GM23248 (cell line): ENCODE measurements around the gene PIWIL4. TPM values are rescaled to one million over a fixed set of nuclear protein-coding genes. Genes with fewer than 3 reads are reported as not detected.
"Not testable (repeated sequence)": the region's sequence is repeated elsewhere in the genome, so short reads cannot be mapped to it uniquely, and the experiment has no call there.

Source experiments
- DNase-seq: peaks from one replicate; pipeline ENCODE4 v3.0.0-alpha.2; 2015
- H2AFZ ChIP-seq: fragments of 200-600 bp; sonication (generic); 2 replicates; pipeline ENCODE4 v1.6.1; 2016; ENCODE audit warnings: antibody characterized with exemption
- H3F3A ChIP-seq: fragments of 200-600 bp; sonication (generic); 2 replicates; pipeline ENCODE4 v1.6.1; 2016; ENCODE audit warnings: mild to moderate bottlenecking, antibody characterized with exemption, mixed run types; ENCODE audit not compliant: insufficient read depth
- H3K27ac ChIP-seq: fragments of 200-600 bp; sonication (generic); 2 replicates; pipeline ENCODE4 v1.5.1; 2016; ENCODE audit warnings: mild to moderate bottlenecking
- H3K27me3 ChIP-seq: fragments of 200-600 bp; sonication (generic); replicated peaks from 2 replicates; pipeline ENCODE4 v1.6.1; 2016; ENCODE audit warnings: mild to moderate bottlenecking; ENCODE audit not compliant: insufficient read depth
- H3K36me3 ChIP-seq: fragments of 200-600 bp; sonication (generic); 2 replicates; pipeline ENCODE4 v1.6.1; 2016; ENCODE audit warnings: low read depth, mild to moderate bottlenecking
- H3K4me1 ChIP-seq: fragments of 200-600 bp; sonication (generic); 2 replicates; pipeline ENCODE4 v1.6.1; 2016; ENCODE audit warnings: mild to moderate bottlenecking; ENCODE audit not compliant: insufficient read depth
- H3K4me2 ChIP-seq: fragments of 200-600 bp; sonication (generic); one replicate; pipeline ENCODE4 v1.6.1; 2016; ENCODE audit warnings: mild to moderate bottlenecking; ENCODE audit not compliant: unreplicated experiment
- H3K4me3 ChIP-seq: fragments of 200-600 bp; sonication (generic); 2 replicates; pipeline ENCODE4 v1.5.1; 2016; ENCODE audit warnings: mild to moderate bottlenecking
- H3K79me2 ChIP-seq: fragments of 200-600 bp; sonication (generic); 2 replicates; pipeline ENCODE4 v1.6.1; 2016; ENCODE audit warnings: mild to moderate bottlenecking; ENCODE audit not compliant: insufficient read depth
- H3K9ac ChIP-seq: fragments of 200-600 bp; sonication (generic); 2 replicates; pipeline ENCODE4 v1.6.1; 2016; ENCODE audit warnings: mild to moderate bottlenecking
- H3K9me2 ChIP-seq: fragments of 200-600 bp; sonication (generic); 2 replicates; pipeline ENCODE4 v1.6.1; 2016; ENCODE audit warnings: mixed run types, mild to moderate bottlenecking, moderate library complexity; ENCODE audit not compliant: insufficient read depth
- H3K9me3 ChIP-seq: fragments of 200-600 bp; sonication (generic); one replicate; pipeline ENCODE4 v1.6.1; 2017; ENCODE audit warnings: low read depth
- H4K20me1 ChIP-seq: fragments of 200-600 bp; sonication (generic); 2 replicates; pipeline ENCODE4 v1.6.0; 2016; ENCODE audit not compliant: insufficient read depth
- EZH2 ChIP-seq: fragments of 200-600 bp; sonication (generic); IDR thresholded peaks from 2 replicates; pipeline ENCODE4 v1.6.1; 2018; ENCODE audit warnings: antibody characterized with exemption, mild to moderate bottlenecking; ENCODE audit not compliant: insufficient read depth, poor library complexity, severe bottlenecking
- EZH2phosphoT487 ChIP-seq: fragments of 200-600 bp; sonication (generic); IDR thresholded peaks from 2 replicates; pipeline ENCODE4 v1.6.1; 2018; ENCODE audit warnings: antibody characterized with exemption, moderate library complexity, mild to moderate bottlenecking, low read depth; ENCODE audit not compliant: insufficient read depth
- WGBS, 2 experiments: methylation state at CpG; one replicate each; pipeline ENCODE4 v1.1.6; 2015 to 2017; ENCODE audit warnings: low lambda C conversion rate in 2 of 2, low coverage in 1 of 2; ENCODE audit errors: missing lambda C conversion rate in 2 of 2; 5-methylcytosine and 5-hydroxymethylcytosine counted together
- in situ Hi-C: fragments of 300-500 bp; cut with MboI; formaldehyde crosslinking; loops from 2 replicates; pipeline ENCODE4 v1.15.0; 2020
- polyA plus RNA-seq: library from polyadenylated mRNA; unstranded; fragments of >200 nt; fragmentation: Nextera tagmentation; extraction: Ambion mirVana; gene quantifications from 2 replicates; pipeline ENCODE4 v1.2.1, GENCODE V29; 2016
- total RNA-seq: library from RNA; depleted of rRNA; stranded (reverse); fragments of >200 nt; shearing (Covaris generic); gene quantifications from 2 replicates; pipeline ENCODE4 v1.2.3, GENCODE V29; 2014

PIWIL4 gene
- total and polyA plus RNA-seq, 2 experiments from 2014 or later = 1.2 to 1.4 TPM

- no peak overlapping the region for H3K9ac ChIP-seq
- peaks cover 12% of the 10 kb centered on the region for H3K4me1 ChIP-seq
- H3K4me2 ChIP-seq = no peak overlapping the region
- H3K27ac ChIP-seq = no peak overlapping the region
- no peaks in the 10 kb centered on the region for H3K9me2 ChIP-seq
- no peaks in the 10 kb centered on the region for H3K27me3 ChIP-seq
- DNase-seq = no peak
- no peaks in the 10 kb centered on the region for H3K79me2 ChIP-seq
- H3F3A ChIP-seq = peaks cover 17% of the 10 kb centered on the region
- no peak overlapping the region for H3K4me3 ChIP-seq
- no peaks in the 10 kb centered on the region for H3K36me3 ChIP-seq
- H2AFZ ChIP-seq = no peak overlapping the region
- in situ Hi-C loops = no loop called here
- TF ChIP-seq EZH2phosphoT487 (no peak), EZH2 (no peak)
- WGBS, 2 experiments = 100% methylated on average over 1 of the region's 1 CpG
- H4K20me1 ChIP-seq = no peaks in the 10 kb centered on the region
- no peaks in the 10 kb centered on the region for H3K9me3 ChIP-seq
Measured at GRCh38 chr11:94603587-94603986, 36.4 kb downstream of the PIWIL4 start.

DNA sequence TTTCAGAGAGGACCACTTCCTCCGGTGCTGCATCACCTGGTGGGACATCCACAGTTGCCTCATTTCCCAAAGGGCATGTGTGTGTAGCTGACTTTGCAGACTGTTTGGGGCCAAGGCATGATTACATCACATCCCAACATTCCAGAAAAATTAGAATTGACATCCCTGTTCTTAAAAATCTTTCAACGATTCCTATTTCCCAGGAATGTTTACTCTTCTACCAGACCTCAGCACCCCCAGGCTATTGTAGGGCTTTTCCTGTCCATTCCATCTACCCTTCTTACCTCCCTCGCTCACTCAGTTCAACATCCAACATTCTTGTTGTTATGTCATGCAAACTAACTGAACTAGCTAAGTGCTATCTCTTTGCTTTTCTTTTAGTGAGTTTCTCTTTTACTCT, 37.3 kb downstream of the PIWIL4 start:
- TF ChIP-seq EZH2phosphoT487 = no peak
- TF ChIP-seq EZH2 = no peak
- in situ Hi-C loops = no loop called here

GRCh38 chr11:94613120-94613519, 46.0 kb downstream of the PIWIL4 start:
- Histone ChIP-seq H3K79me2 (no peaks in the 10 kb centered on the region), H3K4me2 (no peak overlapping the region), H3F3A (no peaks in the 10 kb centered on the region), H3K9ac (no peak overlapping the region), H3K27ac (no peak overlapping the region), H4K20me1 (no peaks in the 10 kb centered on the region), H2AFZ (no peak overlapping the region), H3K27me3 (no peaks in the 10 kb centered on the region), H3K9me3 (peaks cover 10% of the 10 kb centered on the region), H3K4me1 (no peaks in the 10 kb centered on the region), H3K4me3 (no peak overlapping the region), H3K9me2 (no peaks in the 10 kb centered on the region), H3K36me3 (0 out of 2 replicates have a peak, but pooled peaks cover 21% of the 10 kb centered on the region)
- WGBS, 2 experiments = 63 to 80% methylated on average over 1 of the region's 1 CpG
- DNase-seq = no peak
- TF ChIP-seq EZH2 = no peak
- TF ChIP-seq EZH2phosphoT487 = no peak
- in situ Hi-C loops = no loop called here

More for the DNA sequence above, 37.3 kb downstream of the PIWIL4 start:
- Histone ChIP-seq H3K36me3 (0 out of 2 replicates have a peak, but pooled peaks cover 6% of the 10 kb centered on the region), H2AFZ (no peak overlapping the region), H3K27ac (no peak overlapping the region), H3K4me3 (no peak overlapping the region), H3K27me3 (no peaks in the 10 kb centered on the region), H3K9me3 (no peaks in the 10 kb centered on the region), H3F3A (peaks cover 17% of the 10 kb centered on the region), H4K20me1 (no peaks in the 10 kb centered on the region), H3K9ac (no peak overlapping the region), H3K4me2 (no peak overlapping the region), H3K9me2 (no peaks in the 10 kb centered on the region), H3K4me1 (peaks cover 12% of the 10 kb centered on the region), H3K79me2 (no peaks in the 10 kb centered on the region)
- peak; percentile 14 for DNase-seq
- WGBS, 2 experiments = 70 to 74% methylated on average over 3 of the region's 3 CpGs

- Histone ChIP-seq H3K36me3 (no peaks in the 10 kb centered on the region), H3K4me1 (no peaks in the 10 kb centered on the region), H3K27me3 (no peaks in the 10 kb centered on the region), H3K4me3 (no peak overlapping the region), H3K9me2 (no peaks in the 10 kb centered on the region), H3K4me2 (no peak overlapping the region), H3K79me2 (no peaks in the 10 kb centered on the region), H3F3A (no peaks in the 10 kb centered on the region), H3K9ac (no peak overlapping the region), H4K20me1 (no peaks in the 10 kb centered on the region), H3K9me3 (no peaks in the 10 kb centered on the region), H3K27ac (no peak overlapping the region), H2AFZ (no peak overlapping the region)
- 12 to 20% methylated on average over 6 of the region's 6 CpGs for WGBS, 2 experiments
- DNase-seq = peak; percentile 74
- TF ChIP-seq EZH2phosphoT487 (no peak), EZH2 (no peak)
- in situ Hi-C loops = loop anchor here (10.0 kb wide), 2 partner anchors 132 to 252 kb away; no protein-coding TSS in a partner anchor
Measured at GRCh38 chr11:94623120-94623735, 56.1 kb downstream of the PIWIL4 start.

DNA sequence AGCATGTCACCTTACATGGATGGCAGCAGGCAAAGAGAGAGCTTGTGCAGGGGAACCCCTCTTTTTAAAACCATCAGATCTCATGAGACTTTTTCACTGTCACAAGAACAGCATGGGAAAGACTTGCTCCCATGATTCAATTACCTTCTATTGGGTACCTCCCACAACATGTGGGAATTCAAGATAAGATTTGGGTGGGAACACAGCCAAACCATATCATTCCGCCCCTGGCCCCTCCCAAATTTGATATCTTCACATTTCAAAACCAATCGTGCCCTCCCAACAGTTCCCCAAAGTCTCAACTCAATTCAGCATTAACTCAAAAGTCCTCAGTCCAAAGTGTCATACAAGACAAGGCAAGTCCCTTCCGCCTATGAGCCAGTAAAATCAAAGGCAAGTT, 58.3 kb downstream of the PIWIL4 start:
- not testable (repeated sequence) for H3K4me2 ChIP-seq, H3K4me1 ChIP-seq, H3K36me3 ChIP-seq, H3K4me3 ChIP-seq, H3K27ac ChIP-seq, H3K9me2 ChIP-seq, H3K9ac ChIP-seq, H3K9me3 ChIP-seq, DNase-seq, H2AFZ ChIP-seq, H3K79me2 ChIP-seq, H3F3A ChIP-seq, H3K27me3 ChIP-seq, H4K20me1 ChIP-seq
- WGBS, 2 experiments = 43 to 56% methylated on average over 3 of the region's 3 CpGs
- in situ Hi-C loops = loop anchor here (5.0 to 10.0 kb wide), 3 partner anchors 129 to 347 kb away; partner anchors contain the start of genes CWC15 and KDM4D

DNA sequence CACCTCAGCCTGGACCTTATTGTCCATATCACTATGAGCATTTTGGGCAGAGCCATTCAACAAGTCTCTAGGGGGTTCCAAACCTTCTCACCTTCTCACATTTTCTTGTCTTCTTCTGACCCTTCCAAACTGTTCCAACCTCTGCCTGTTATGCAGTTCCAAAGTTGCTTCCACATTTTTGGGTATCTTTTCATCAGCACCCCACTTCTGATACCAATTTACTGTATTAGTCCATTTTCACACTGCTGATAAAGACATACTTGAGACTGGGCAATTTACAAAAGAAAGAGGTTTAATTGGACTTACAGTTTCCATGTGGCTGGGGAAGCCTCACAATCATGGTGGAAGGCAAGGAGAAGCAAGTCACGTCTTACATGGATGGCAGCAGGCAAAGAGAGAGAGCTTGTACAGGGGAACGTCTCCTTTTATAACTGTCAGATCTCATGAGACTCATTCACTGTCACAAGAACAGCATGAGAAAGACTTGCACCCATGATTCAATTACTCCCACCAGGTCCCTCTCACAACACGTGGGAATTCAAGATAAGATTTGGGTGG, 59.9 kb downstream of the PIWIL4 start:
- not testable (repeated sequence) for H3K27ac ChIP-seq, H3K79me2 ChIP-seq, H3K27me3 ChIP-seq, H3K4me3 ChIP-seq, H4K20me1 ChIP-seq, H2AFZ ChIP-seq, H3K4me1 ChIP-seq, H3K9me2 ChIP-seq, H3K4me2 ChIP-seq, H3F3A ChIP-seq, H3K36me3 ChIP-seq, H3K9me3 ChIP-seq, H3K9ac ChIP-seq, DNase-seq
- in situ Hi-C loops = loop anchor here (5.0 to 10.0 kb wide), 3 partner anchors 128 to 345 kb away; partner anchors contain the start of genes CWC15 and KDM4D
- WGBS, 2 experiments = 89 to 90% methylated on average over 3 of the region's 3 CpGs
